Stimulated activated effector memory CD8-positive, alpha-beta T cell treated with anti-CD3 and anti-CD28 coated beads, Interleukin-12 subunit alpha, Interleukin-12 subunit beta, amount 100 ng/mL, for 72 hours (primary cell): Measurements from ENCODE around the gene DLG4.
A peak's percentile ranks its signal among the peaks of the same experiment; 100 is the strongest.

Experiments used
- ATAC-seq: fragments of 150-1000 bp; cut with Tn5 transposase; 2 replicates; pipeline ENCODE4 v1.10.0; 2021
- DNase-seq, 2 donors: peaks; one replicate each; pipeline ENCODE4 v3.0.0; 2021 to 2022; ENCODE audit warnings: low spot score in 2 of 2
- H3K27ac Mint-ChIP-seq: one replicate; pipeline ENCODE4 v1.8.0; 2022; ENCODE audit warnings: mild to moderate bottlenecking, mixed read lengths
- H3K36me3 Mint-ChIP-seq: one replicate; pipeline ENCODE4 v1.8.0; 2022; ENCODE audit warnings: mild to moderate bottlenecking, mixed read lengths
- H3K4me1 Mint-ChIP-seq: one replicate; pipeline ENCODE4 v1.8.0; 2022; ENCODE audit warnings: mixed read lengths
- H3K4me3 Mint-ChIP-seq: one replicate; pipeline ENCODE4 v1.8.0; 2022; ENCODE audit warnings: mild to moderate bottlenecking, mixed read lengths
- H3K9me3 Mint-ChIP-seq: one replicate; pipeline ENCODE4 v1.8.0; 2022; ENCODE audit warnings: mixed read lengths

DLG4 gene

DNA sequence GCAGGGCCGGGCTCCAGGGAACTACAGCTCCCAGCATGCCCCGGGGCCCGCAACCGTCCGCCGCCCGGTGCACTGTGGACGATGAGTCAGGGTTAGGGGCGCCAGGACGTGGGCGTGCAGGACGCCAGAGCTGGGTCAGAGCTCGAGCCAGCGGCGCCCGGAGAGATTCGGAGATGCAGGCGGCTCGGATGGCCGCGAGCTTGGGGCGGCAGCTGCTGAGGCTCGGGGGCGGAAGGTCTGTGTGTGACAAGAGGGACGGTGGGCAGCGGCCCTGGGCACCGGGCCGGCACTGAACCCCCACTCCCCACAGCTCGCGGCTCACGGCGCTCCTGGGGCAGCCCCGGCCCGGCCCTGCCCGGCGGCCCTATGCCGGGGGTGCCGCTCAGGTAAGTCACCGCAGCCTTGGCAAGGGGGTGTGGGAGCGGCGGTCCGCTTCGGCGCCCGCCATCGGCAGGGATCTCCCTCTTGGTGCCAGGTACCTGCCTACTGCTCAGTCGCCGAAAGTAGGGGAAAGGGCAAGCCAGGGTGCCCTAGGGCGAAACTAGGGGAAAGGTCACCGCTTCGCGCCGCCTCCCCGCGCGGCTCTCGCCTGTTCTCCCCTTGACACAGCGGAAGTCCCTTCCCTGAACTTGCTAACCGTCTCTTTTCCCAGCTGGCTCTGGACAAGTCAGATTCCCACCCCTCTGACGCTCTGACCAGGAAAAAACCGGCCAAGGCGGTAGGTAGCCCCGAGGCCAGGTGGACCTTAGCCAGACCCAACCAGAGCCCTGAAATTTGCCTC is at the start of gene DLG4, which contains the start of gene ACADVL:
Gene DLG4 (minus strand): TSS at position 25 of the 781 bp plus-strand sequence.
Gene ACADVL (plus strand): TSS at position 127 of the 781 bp plus-strand sequence. CDS start 47 bp downstream, at position 174.
- Mint-ChIP-seq H3K36me3 (peaks cover 71% of the 10 kb centered on the region), H3K4me3 (peak within 1 kb of the TSS; percentile 95), H3K4me1 (peaks cover 60% of the 10 kb centered on the region), H3K27ac (peak within 1 kb of the TSS; percentile 98), H3K9me3 (no peaks in the 10 kb centered on the region)
- peak; percentile 87 for ATAC-seq
- DNase-seq, result peak; percentile 76 to 93

DNA sequence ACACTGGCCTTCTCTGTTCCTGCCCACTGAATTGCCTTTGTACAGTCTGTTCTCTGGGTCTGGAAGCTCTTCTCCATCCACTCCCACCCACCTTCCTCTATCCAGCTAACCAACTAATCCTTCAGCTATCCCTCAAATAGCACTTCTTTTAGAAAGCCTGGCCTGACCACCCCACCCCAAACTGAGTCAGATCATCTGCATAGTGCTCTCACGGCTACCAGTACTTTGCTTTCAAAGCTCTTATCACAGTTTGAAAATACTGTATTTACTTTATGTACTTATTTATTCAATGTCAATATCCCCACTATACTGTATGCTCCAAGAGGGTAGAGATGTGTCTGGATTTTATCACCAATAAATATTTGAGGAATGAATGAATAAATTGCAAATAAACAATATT is 47.1 kb upstream of the DLG4 start:
- no peaks in the 10 kb centered on the region for H3K9me3 Mint-ChIP-seq
- peaks cover 14% of the 10 kb centered on the region for H3K36me3 Mint-ChIP-seq
- peaks cover 23% of the 10 kb centered on the region for H3K4me1 Mint-ChIP-seq
- H3K4me3 Mint-ChIP-seq, result no peak overlapping the region
- H3K27ac Mint-ChIP-seq, result no peak overlapping the region
- ATAC-seq, result no peak
- no peak for DNase-seq

DNA sequence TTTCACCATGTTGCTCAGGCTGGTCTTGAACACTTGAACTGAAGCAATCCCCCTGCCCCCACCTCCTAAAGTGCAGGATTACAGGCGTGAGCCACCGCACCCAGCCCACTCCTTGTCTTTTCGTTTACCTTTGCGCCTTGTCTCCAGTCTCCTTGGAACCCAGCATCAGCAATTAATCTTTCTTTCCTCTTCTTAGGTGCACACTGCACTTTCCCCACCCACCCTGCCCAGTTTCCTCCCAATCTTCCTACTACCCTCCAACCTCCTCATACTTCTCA is 44.1 kb upstream of the DLG4 start:
- peaks cover 31% of the 10 kb centered on the region for H3K36me3 Mint-ChIP-seq
- DNase-seq (no peak), ATAC-seq (no peak)
- H3K4me3 Mint-ChIP-seq, result peak overlapping the region; percentile 75
- H3K9me3 Mint-ChIP-seq, result no peaks in the 10 kb centered on the region
- peaks cover 26% of the 10 kb centered on the region for H3K4me1 Mint-ChIP-seq
- peak overlapping the region; percentile 85 for H3K27ac Mint-ChIP-seq

DNA sequence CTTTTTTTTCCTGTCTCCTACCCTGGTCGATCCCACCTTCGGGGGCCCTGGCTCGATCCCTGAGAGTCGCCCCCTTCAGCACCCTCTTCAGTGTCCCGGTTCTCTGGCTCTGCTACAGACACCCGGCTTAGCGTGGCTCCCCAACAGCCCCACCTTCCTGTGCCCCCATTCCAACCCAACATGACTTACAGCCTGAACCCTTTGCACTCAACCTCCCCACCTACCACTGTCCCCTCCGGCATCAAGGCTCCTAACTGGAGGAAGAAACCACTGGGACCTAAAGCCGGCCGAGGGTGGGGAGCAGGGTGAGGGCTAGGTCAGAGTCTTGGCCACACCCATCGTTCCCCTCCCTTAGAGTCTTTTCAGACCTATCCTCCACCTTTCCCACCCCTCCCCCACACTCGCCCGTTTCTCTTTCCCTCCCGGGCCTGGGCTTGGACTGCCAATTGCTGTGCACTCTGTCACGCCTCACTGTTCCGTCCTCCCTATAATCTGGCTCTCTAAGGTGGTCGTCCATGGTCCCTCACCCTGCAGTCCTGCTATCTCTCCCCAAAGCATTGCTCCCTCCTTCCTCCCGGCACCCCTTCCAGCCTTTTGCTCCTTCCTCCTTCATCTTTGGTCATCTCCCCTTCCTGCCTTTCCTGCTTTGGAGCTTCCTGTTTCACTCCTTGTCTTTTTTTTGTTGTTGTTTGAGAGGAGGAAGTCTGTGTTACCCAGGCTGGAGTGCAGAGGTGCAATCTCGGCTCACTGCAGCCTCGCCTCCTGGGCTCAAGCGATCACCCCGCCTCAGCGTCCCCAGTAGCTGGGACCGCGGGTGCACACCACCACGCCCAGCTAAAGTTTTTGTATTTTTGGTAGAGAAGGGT is 43.5 kb upstream of the DLG4 start:
- DNase-seq (no peak), ATAC-seq (peak; percentile 22)
- Mint-ChIP-seq H3K36me3 (peaks cover 37% of the 10 kb centered on the region), H3K9me3 (no peaks in the 10 kb centered on the region), H3K4me1 (peaks cover 26% of the 10 kb centered on the region), H3K4me3 (peak overlapping the region; percentile 75), H3K27ac (peak overlapping the region; percentile 85)

GRCh38 chr17:7262192-7262934 is 42.7 kb upstream of the DLG4 start, which contains the start of gene CLDN7:
CLDN7 (minus strand) TSS chr17:7262478; CDS start chr17:7262043, 435 bp downstream.
- Mint-ChIP-seq H3K4me3 (peak within 1 kb of the TSS; percentile 75), H3K4me1 (peaks cover 26% of the 10 kb centered on the region), H3K9me3 (no peaks in the 10 kb centered on the region), H3K36me3 (peaks cover 45% of the 10 kb centered on the region), H3K27ac (peak within 1 kb of the TSS; percentile 85)
- DNase-seq (no peak), ATAC-seq (no peak)

GRCh38 chr17:7261379-7262191 is 41.9 kb upstream of the DLG4 start:
- Mint-ChIP-seq H3K9me3 (no peaks in the 10 kb centered on the region), H3K4me3 (peak overlapping the region; percentile 75), H3K36me3 (peaks cover 53% of the 10 kb centered on the region), H3K4me1 (peaks cover 31% of the 10 kb centered on the region), H3K27ac (peak overlapping the region; percentile 50)
- no peak for DNase-seq
- ATAC-seq, result peak; percentile 60

GRCh38 chr17:7260651-7261378 is 41.2 kb upstream of the DLG4 start:
- Mint-ChIP-seq H3K27ac (peak overlapping the region; percentile 50), H3K4me1 (peaks cover 35% of the 10 kb centered on the region), H3K36me3 (peaks cover 60% of the 10 kb centered on the region), H3K4me3 (peak overlapping the region; percentile 75), H3K9me3 (no peaks in the 10 kb centered on the region)
- peak; percentile 46 for ATAC-seq
- DNase-seq, result no peak

DNA sequence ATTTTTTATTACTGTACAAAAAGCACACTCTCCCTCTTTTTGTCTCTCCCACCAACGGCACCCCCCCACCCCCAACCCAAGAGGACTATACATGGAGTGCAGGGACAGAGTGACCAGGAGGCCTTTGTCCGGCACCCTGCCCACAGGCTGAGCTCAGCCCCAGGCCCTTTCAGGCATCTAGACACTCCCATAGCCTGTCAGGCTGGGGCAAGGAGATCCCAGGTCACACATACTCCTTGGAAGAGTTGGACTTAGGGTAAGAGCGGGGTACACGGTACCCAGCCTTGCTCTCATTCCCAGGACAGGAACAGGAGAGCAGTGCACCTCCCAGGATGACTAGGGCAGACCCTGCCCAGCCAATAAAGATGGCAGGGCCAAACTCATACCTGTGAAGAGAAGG is 40.5 kb upstream of the DLG4 start:
- H3K4me3 Mint-ChIP-seq, result peak overlapping the region; percentile 75
- H3K36me3 Mint-ChIP-seq, result peaks cover 63% of the 10 kb centered on the region
- peaks cover 35% of the 10 kb centered on the region for H3K4me1 Mint-ChIP-seq
- DNase-seq, result no peak
- no peak overlapping the region for H3K27ac Mint-ChIP-seq
- no peak for ATAC-seq
- H3K9me3 Mint-ChIP-seq, result no peaks in the 10 kb centered on the region

DNA sequence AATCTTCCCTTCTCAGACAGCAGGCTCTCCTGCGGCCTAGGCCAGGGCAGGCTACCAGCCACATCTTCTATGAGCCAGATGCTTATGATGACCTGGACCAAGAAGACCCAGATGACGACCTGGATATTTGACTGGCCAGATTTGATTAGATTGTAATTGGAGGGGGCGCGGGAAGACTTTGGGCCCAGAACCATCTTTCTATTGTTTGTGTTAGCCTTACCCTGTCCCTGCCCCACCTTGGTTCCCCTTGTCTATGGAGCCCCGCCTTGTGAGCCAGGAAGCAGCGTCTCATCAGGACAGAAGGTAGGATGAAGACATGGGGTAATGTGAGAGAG is 39.9 kb upstream of the DLG4 start:
- no peak overlapping the region for H3K4me3 Mint-ChIP-seq
- DNase-seq (no peak), ATAC-seq (no peak)
- H3K4me1 Mint-ChIP-seq, result peaks cover 35% of the 10 kb centered on the region
- H3K36me3 Mint-ChIP-seq, result peaks cover 67% of the 10 kb centered on the region
- no peaks in the 10 kb centered on the region for H3K9me3 Mint-ChIP-seq
- peak overlapping the region; percentile 40 for H3K27ac Mint-ChIP-seq

DNA sequence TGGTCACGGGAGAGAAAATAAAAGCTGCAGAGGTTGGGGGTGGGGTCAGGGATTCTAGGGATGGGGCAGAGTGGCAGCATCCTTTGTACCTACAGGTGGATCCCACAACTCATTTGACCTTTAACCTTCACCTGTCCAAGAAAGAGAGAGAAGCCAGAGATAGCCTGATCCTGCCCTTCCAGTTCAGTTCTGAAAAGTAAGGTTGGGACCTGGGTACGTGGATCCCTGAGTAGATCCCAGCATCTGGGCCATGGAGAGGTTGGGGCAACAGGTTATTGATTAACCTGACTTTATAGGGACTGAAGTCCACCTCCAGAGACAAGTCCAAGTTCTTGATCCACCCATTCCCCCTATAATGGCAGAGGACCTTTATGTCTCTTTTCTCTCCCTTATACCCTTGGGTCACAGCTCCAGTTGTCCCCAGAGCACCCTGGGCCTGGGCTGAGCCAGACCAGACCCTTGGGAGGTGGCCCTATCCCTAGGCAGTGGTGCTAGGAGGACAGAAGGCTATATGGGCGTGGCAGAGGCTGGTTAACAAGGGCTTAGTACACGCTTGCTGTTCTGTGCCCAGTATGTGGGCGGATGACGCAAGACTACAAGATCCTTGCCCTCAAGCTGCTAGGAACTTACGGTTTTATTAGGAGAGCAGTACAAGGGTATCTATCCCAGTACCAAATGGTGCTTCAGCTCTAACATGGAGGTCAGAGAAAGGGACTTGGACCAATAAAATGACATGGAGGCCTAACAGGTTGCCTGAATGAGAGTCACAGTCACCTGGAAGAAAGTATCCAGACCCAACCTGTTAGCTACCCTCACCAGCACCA is 39.3 kb upstream of the DLG4 start:
- peak overlapping the region; percentile 40 for H3K27ac Mint-ChIP-seq
- ATAC-seq (no peak), DNase-seq (no peak)
- H3K9me3 Mint-ChIP-seq, result no peaks in the 10 kb centered on the region
- H3K4me1 Mint-ChIP-seq, result peaks cover 32% of the 10 kb centered on the region
- H3K36me3 Mint-ChIP-seq, result peaks cover 73% of the 10 kb centered on the region
- H3K4me3 Mint-ChIP-seq, result no peak overlapping the region

DNA sequence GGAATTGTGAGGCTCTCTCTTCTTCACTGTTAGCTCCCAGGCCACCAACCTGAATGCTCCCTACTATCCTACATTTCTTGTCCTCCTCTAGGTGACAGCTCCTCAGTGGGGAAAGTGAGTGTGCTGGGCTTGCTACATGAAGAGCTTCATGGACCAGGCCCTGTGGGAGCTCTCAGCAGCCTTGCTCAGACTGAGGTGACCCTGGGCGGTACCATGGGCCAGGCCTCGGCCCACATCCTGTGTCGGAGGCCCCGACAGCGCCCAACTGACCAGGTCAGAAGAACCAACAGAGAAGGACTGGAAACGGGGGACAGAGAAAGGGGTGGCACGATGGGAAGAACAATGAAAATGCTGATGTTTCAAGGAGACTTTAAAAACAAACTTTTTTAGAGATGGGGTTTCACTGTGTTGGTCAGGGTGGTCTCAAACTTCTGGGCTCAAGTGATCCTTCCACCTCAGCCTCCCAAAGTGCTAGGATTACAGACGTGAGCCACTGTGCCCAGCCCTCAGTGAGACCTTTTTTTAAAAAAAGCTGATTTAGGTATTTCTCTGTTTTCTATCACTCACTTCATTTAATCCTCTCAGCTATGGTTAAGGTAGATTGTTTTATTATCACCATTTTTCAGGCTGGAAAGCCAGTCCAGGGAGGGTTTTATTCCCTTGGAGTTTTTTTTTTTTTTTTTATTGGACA is 37.3 kb upstream of the DLG4 start:
- no peak overlapping the region for H3K4me3 Mint-ChIP-seq
- peaks cover 85% of the 10 kb centered on the region for H3K36me3 Mint-ChIP-seq
- no peak for ATAC-seq
- peak overlapping the region; percentile 76 for H3K27ac Mint-ChIP-seq
- H3K9me3 Mint-ChIP-seq, result no peaks in the 10 kb centered on the region
- H3K4me1 Mint-ChIP-seq, result peaks cover 29% of the 10 kb centered on the region
- no peak for DNase-seq

DNA sequence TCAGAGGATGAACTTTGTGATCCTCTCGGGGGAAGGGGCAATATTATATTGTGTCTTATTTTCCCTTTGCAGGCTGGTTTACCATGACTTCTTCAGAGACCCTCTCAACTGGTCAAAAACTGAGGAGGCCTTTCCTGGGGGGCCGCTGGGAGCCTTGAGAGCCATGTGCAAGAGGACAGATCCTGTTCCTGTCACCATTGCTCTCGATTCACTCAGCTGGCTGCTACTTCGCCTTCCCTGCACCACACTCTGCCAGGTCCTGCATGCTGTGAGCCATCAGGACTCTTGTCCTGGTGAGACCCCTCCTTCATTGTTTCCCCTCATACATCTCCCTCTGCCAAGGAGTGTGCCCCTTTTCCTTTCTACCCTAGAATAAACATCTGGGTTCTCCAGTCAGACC is 34.9 kb upstream of the DLG4 start:
- no peak for ATAC-seq
- peaks cover 96% of the 10 kb centered on the region for H3K36me3 Mint-ChIP-seq
- DNase-seq, result no peak
- H3K4me3 Mint-ChIP-seq, result no peak overlapping the region
- H3K9me3 Mint-ChIP-seq, result no peaks in the 10 kb centered on the region
- H3K4me1 Mint-ChIP-seq, result peaks cover 38% of the 10 kb centered on the region
- H3K27ac Mint-ChIP-seq, result no peak overlapping the region

- Mint-ChIP-seq H3K27ac (peak overlapping the region; percentile 100), H3K4me3 (peak overlapping the region; percentile 92), H3K36me3 (peaks cover 89% of the 10 kb centered on the region), H3K9me3 (no peaks in the 10 kb centered on the region), H3K4me1 (peaks cover 51% of the 10 kb centered on the region)
- ATAC-seq (no peak), DNase-seq (no peak)
Observed at GRCh38 chr17:7253082-7253481, 33.4 kb upstream of the DLG4 start.
